ENCODE results near the gene NUP93. TPM values are rescaled to one million over a fixed set of nuclear protein-coding genes. Genes with fewer than 3 reads are reported as not detected.

Gene NUP93
- total and polyA plus RNA-seq, 2 of the 8 experiments (the other 6 are each of a cell fraction or from before 2014, with no cell fraction given), result 147 to 201 TPM

GRCh38 chr16:56798955-56799354 lies 69.0 kb downstream of the NUP93 start:
- Histone ChIP-seq H3K79me1 (ENCODE audit: low read depth, low read length) (no peaks in the 10 kb centered on the region; the same call in 1 of the 2 replicates), H4K20me1 (replicated peaks in 1 of 2; ENCODE audit: control insufficient read depth in 1 of 2, insufficient read depth in 2 of 2, low read length in 2 of 2) (peaks cover 0 to 1% of the 10 kb centered on the region in 2 experiments), H2BK120ac (replicated peaks; ENCODE audit: low read depth, low read length) (no peak overlapping the region), H3K4me3 (ENCODE audit: extremely low read depth in 1 of 4, insufficient read depth in 2 of 4, low read depth in 3 of 4, low read length in 4 of 4) (no peak overlapping the region), H3K23ac (ENCODE audit: insufficient read length) (no peak overlapping the region), H2BK15ac (ENCODE audit: low read length) (no peak overlapping the region), H3K9ac (replicated peaks in 1 of 4; ENCODE audit: extremely low read depth in 1 of 4, low read depth in 3 of 4, low read length in 3 of 4) (no peak overlapping the region), H2AFZ (ENCODE audit: low read length) (no peak overlapping the region), H3K23me2 (ENCODE audit: low read depth, low read length) (no peaks in the 10 kb centered on the region), H2BK20ac (ENCODE audit: low read length) (no peak overlapping the region), H3K27ac (ENCODE audit: low read depth, low read length) (no peak overlapping the region), H3K4me1 (replicated peaks in 1 of 4; ENCODE audit: control insufficient read depth in 3 of 4, insufficient read depth in 4 of 4, low read length in 3 of 4) (peaks cover 0 to 2% (median 0%) of the 10 kb centered on the region in 4 experiments; a peak in 1 of 7 replicates), H2BK12ac (ENCODE audit: low read depth, low read length) (no peak overlapping the region), H2BK5ac (ENCODE audit: low read depth, low read length) (no peak overlapping the region), H3K27me3 (replicated peaks in 1 of 4; ENCODE audit: control insufficient read depth in 3 of 4, extremely low read depth in 1 of 4, insufficient read depth in 3 of 4, low read length in 3 of 4) (no peaks in the 10 kb centered on the region), H3K4me2 (ENCODE audit: insufficient read depth in 1 of 2, low read depth in 2 of 2, low read length in 2 of 2) (no peak overlapping the region), H3K56ac (replicated peaks; ENCODE audit: insufficient read length, low read depth, low read length) (no peak overlapping the region), H3K79me2 (ENCODE audit: control insufficient read depth in 1 of 2, insufficient read depth in 2 of 2, low read length in 2 of 2) (peaks cover 0 to 14% of the 10 kb centered on the region in 2 experiments; a peak in 2 of 4 replicates), H4K91ac (replicated peaks; ENCODE audit: insufficient read length, low read length) (no peak overlapping the region), H3K18ac (ENCODE audit: extremely low read depth, low read length) (no peak overlapping the region), H4K5ac (ENCODE audit: insufficient read length, low read depth, low read length) (no peak overlapping the region), H2AK5ac (ENCODE audit: low read depth, low read length) (no peak overlapping the region), H3K14ac (ENCODE audit: insufficient read length) (no peak overlapping the region), H3K9me3 (ENCODE audit: insufficient read depth in 2 of 2, low read depth in 1 of 2, low read length in 1 of 2) (no peaks in the 10 kb centered on the region), H3K4ac (replicated peaks; ENCODE audit: insufficient read length, low read depth, low read length) (no peak overlapping the region), H4K8ac (ENCODE audit: extremely low read depth, insufficient read depth, low read length) (no peak overlapping the region), H3K36me3 (ENCODE audit: control insufficient read depth in 2 of 4, insufficient read depth in 4 of 4, low read length in 3 of 4) (peaks cover 0 to 2% (median 0%) of the 10 kb centered on the region in 4 experiments; a peak in 3 of 8 replicates)
- FAIRE-seq (no peak), DNase-seq (ENCODE audit: low read depth in 1 of 2, low spot score in 2 of 2) (no peak)
- TF ChIP-seq ATF2 (IDR thresholded peaks at IDR 0.05; ENCODE audit: low read length), result no peak
- no peak for TF ChIP-seq CEBPB (IDR thresholded peaks at IDR 0.05; ENCODE audit: low read depth, low read length)
- no peak for TF ChIP-seq SRF (IDR thresholded peaks at IDR 0.05; ENCODE audit: low read depth, low read length)
- no peak for TF ChIP-seq SP4 (IDR thresholded peaks at IDR 0.05; ENCODE audit: low read length)
- TF ChIP-seq JUN (IDR thresholded peaks at IDR 0.05; ENCODE audit: low read depth, low read length), result no peak
- TF ChIP-seq GABPA (IDR thresholded peaks at IDR 0.05; ENCODE audit: borderline replicate concordance, insufficient read depth, low read length), result no peak
- TF ChIP-seq TBP (IDR thresholded peaks at IDR 0.05; ENCODE audit: low read depth, low read length), result no peak
- TF ChIP-seq ASH2L (IDR thresholded peaks at IDR 0.05; ENCODE audit: low read length), result no peak
- TF ChIP-seq RNF2 (IDR thresholded peaks at IDR 0.05; ENCODE audit: borderline replicate concordance, low read depth, low read length, missing control alignments, poor library complexity, severe bottlenecking), result no peak
- TF ChIP-seq SIX5 (IDR thresholded peaks at IDR 0.05; ENCODE audit: low read depth, low read length), result no peak
- no peak for TF ChIP-seq CREB1 (IDR thresholded peaks at IDR 0.05)
- ChIA-PET POLR2A (ENCODE audit: partially characterized antibody) (no interaction called here), CTCF (ENCODE audit: partially characterized antibody) (interaction anchor here (1.0 to 2.5 kb wide), 3 partner anchors 9 to 55 kb away, joined by 3 to 10 read pairs (median 3); no protein-coding TSS in a partner anchor)
- WGBS, 2 experiments (ENCODE audit: extremely low coverage in 1 of 2, insufficient coverage in 1 of 2, insufficient read length in 1 of 2, insufficient replicate concordance in 2 of 2, low coverage in 1 of 2, low lambda C conversion rate in 2 of 2, missing lambda C conversion rate in 1 of 2), result 93% methylated on average over 3 of the region's 3 CpGs; no CpG with 5 or more reads in 1 of the 2 experiments

All from H1 (cell line).